ENCODE results near the gene SRRM2.

The SRRM2 gene

DNA sequence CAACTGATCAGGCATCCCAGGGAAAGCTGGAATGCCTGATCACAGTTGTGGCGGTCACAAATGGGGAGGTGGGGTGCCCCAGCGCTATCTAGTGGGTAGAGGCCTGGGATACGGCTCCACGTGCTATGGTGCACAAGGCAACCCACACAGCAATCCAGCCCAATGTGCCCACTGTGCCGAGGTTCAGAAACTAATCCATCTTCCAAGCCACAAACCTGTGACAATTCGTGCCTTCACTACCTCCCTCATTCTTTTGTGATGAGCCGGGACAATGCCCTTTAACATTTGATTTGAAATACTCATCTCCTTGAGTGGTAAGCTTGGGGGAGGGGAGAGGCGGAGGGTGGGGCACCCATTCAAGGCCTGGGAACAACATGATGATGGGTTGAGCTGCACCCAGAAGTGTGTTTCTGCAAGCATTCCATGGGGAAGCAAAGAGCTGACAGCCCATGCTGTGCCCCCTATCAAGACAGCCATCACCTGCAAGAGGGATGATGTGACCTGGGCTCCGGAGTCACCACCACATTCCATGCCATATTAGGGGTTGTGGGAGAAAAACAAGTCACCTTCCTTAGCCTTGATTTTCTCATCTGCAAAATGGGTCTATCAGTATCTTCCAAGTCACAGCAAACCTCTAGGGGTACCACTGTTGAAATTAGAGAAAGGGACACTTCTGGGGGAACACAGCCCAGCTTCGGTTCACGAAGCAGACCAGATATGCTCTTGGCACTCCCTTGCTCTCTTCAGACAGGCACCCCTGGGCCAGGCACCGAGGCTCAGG is 20.9 kb downstream of the SRRM2 start:
- in situ Hi-C loops (cut with MboI; ENCODE audit: low pct_unique_long_range_greater_than_20kb, low sequenced_read_pairs), result no loop called here
- DNase-seq, result no peak

DNA sequence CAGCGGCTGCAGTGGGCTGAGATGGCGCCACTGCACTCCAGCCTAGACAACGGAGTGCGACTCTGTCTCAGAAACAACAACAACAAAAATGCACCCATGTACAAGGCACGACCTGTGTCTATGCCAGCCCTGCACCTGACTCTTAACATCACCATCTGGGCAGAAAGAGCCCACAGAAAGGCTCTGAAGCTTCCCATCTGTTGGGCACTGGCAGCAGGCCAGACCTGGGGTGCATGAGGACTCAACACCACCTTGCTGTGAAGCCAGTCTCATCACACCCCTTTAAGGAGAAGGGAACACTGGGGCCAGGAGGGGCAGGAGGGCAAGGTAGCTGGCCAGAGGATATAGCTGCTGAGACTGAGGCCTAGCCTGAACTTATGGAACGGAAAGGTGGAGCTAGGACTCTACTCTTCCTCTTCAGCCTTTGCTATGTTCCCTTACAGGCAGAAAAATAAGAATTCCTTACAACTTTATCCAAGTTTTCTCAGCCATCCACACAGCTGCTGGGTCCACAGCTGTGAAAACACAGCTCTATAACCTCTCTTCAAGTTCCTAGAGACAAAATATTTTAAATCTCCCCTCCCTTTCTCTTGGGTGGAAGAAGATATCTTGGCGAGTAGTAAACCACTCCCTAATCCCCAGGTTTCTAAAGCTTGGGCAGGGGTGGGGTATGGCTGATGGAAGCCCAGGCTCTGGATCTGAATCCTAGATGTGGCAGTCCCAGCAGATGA is 21.9 kb downstream of the SRRM2 start:
- in situ Hi-C loops (cut with MboI; ENCODE audit: low pct_unique_long_range_greater_than_20kb, low sequenced_read_pairs), result no loop called here

DNA sequence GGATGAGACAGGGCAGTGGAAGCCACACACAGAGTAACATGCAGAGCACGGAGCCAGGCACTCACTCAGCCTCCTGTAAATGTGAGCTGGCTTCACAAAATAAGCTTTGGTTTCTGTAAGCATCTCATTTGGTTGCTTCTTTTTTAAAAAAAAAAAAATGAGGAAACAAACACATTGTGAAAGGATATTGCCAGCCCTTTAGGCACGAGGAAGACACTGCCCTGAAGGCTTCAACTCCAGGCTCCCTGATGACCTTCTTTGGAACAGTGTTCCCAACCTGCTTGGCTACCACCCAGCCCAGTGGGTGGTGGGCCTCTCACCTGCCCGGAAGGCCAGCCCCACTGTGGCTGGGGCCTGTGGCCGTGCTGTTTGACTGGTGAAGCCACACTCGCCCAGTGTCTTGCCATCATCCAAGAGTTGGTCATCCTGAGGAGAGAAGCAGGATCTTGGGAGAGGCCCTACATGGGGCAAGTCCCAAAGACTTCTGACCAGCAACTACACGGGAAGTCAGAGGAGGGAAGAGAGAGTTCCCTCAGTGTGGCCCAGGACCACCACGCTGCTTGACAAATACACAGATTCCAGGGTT is 22.8 kb downstream of the SRRM2 start:
- in situ Hi-C loops (cut with MboI; ENCODE audit: low pct_unique_long_range_greater_than_20kb, low sequenced_read_pairs), result no loop called here

More for the DNA sequence above, 21.9 kb downstream of the SRRM2 start:
- no peak for DNase-seq

DNA sequence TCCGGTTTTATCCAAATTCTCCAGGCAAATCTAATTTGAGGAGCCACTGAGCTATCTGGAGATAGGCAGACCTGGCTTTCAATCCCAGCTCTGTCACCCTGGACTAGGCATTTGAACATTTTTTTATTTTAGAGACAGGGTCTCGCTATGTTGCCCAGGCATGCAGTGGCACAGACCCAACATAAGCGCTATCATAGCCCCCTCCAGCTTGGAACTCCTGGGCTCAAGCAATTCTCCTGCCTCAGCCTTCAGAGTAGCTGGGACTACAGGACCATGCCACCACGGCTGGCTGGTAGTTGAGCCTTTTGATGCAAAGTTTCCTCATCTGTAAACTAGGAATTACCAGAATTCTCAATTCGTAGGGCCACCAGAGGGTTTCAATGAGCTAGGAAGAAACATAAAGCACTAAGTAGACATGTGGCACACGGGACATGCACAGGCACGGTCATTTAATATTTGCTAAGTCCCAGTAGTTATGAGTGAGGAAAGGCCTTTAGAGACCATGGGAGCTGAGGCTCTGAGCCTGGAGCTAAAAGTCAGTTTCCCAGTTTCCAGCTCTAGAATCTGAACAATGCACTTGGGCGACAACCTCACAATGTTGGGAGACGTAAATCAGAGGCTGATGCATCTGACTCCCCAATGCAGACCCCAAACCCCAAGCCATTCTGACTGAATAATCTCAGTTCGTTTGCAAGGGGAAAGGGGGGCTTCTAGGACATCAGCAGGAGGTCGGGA is 23.5 kb downstream of the SRRM2 start:
- in situ Hi-C loops (cut with MboI; ENCODE audit: low pct_unique_long_range_greater_than_20kb, low sequenced_read_pairs), result no loop called here

More for the DNA sequence above, 22.8 kb downstream of the SRRM2 start:
- no peak for DNase-seq

DNA sequence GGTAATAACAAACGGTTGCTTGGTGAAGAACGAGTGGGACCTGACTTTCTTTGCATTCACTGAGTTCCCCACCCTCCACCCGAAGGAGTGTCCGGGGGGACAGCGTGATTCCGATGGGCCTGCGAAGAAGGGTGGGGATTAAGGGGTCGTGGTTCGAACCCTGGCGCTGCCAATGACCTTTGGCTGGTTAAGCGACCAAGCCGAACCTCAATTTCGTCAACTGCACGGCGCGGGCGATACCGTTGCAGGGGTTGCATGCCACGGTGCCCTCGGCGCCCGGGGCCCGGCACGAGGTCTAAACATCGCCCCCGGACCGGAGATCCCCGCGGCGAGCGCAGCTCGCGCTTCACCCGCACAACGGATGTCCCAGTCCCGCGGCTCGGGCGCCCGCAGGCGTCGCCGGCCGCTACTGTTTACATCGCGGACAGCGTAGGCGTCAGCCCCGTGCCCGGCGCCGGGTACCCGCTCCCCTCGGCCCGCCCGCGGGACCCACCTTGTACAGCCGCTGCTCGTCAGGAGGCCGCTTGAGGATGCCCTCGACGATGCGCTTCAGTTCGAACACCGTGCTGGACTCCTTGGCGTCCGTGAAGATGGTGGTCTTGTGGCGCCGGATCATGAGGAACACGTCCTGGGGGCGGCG is 24.2 kb downstream of the SRRM2 start:
- DNase-seq, result no peak
- in situ Hi-C loops (cut with MboI; ENCODE audit: low pct_unique_long_range_greater_than_20kb, low sequenced_read_pairs), result no loop called here

More for the DNA sequence above, 23.5 kb downstream of the SRRM2 start:
- DNase-seq, result no peak

DNA sequence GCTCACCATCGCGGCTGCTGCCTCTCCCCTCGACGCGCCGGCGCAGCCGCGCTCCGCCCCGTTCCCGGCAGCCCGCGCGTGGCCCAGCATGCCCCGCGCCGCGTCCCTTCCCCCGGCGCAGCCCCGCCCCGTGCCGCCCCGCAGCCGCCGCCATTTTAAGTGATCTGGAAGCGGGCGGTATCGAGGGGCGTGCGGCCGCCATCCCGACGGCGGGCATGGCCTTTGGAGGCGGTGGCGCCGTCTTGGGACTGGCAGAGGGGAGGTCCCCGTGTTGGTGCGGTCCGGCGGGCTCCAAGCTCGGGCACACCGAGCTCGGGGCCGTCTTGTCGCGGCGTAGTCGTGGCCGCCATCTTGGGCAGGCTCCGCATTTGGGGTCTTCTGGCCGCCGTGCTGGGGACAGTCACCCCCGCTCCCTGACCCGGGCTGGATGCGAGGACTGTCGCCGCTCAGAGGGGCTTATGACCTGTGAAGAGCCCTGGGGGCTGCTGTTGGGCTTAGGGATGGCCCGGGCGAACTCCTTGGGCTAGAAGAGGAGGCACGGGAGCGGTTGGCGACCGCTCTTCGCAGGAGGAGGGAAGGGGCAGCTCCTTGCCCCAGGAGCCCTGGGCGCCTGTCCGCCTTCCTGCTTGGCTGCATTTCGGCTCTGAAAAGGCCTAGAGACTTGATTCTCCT is 24.9 kb downstream of the SRRM2 start, which contains the start of gene ELOB:
ELOB (minus strand) TSS at position 50 of the 672 bp plus-strand sequence; CDS start at position 9, 41 bp downstream.
- in situ Hi-C loops (cut with MboI; ENCODE audit: low pct_unique_long_range_greater_than_20kb, low sequenced_read_pairs), result no loop called here
- peak; percentile 70 for DNase-seq

DNA sequence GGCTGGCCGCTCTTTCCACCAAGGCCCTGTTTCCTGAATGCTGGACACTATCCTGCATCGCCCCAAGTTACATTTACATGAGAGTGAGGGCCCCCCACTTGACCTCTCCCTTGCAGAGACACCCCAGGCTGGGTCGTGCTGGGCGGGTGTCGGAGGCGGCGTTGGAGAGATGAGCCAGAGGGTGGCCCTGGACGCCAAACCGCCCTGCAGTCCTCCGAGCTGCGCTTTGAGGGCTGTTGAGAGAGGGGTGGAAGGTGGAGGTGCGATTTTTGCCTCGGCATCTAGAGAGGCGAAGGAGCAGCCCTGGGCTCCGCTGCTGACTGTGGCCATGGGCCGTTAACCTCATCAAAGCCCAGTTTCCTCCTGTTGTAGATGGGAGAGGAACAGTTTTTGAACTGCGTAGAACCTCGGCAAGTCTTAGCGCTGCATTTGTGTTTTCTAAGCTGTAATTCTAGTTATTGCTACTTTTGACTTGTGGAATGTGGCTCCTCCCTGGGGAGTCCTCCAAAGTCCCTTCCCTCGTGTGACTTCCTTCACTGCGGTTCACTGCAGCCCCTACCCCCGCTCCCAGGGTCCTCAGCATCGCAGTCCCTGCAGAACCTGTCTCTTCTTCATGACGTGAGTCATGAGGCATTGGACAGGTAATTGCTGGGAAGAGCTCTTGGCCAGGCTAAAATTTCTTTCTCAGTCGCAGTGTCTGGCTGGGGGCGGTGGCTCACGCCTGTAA is 25.6 kb downstream of the SRRM2 start:
- DNase-seq, result no peak
- in situ Hi-C loops (cut with MboI; ENCODE audit: low pct_unique_long_range_greater_than_20kb, low sequenced_read_pairs), result no loop called here

DNA sequence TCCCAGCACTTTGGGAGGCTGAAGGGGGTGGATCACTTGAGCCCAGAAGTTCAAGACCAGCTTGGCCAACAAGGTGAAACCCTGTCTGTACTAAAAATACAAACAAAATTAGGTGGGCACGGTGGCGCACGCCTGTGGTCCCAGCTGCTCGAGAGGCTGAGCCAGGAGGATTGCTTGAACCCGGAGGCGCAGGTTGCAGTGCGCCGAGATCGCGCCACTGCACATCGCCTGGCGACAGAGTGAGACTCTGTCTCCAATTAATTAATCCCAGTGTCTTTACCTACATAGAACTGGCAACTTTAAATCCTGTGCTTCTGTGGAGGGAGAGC is 26.2 kb downstream of the SRRM2 start:
- in situ Hi-C loops (cut with MboI; ENCODE audit: low pct_unique_long_range_greater_than_20kb, low sequenced_read_pairs), result no loop called here
- DNase-seq, result no peak

DNA sequence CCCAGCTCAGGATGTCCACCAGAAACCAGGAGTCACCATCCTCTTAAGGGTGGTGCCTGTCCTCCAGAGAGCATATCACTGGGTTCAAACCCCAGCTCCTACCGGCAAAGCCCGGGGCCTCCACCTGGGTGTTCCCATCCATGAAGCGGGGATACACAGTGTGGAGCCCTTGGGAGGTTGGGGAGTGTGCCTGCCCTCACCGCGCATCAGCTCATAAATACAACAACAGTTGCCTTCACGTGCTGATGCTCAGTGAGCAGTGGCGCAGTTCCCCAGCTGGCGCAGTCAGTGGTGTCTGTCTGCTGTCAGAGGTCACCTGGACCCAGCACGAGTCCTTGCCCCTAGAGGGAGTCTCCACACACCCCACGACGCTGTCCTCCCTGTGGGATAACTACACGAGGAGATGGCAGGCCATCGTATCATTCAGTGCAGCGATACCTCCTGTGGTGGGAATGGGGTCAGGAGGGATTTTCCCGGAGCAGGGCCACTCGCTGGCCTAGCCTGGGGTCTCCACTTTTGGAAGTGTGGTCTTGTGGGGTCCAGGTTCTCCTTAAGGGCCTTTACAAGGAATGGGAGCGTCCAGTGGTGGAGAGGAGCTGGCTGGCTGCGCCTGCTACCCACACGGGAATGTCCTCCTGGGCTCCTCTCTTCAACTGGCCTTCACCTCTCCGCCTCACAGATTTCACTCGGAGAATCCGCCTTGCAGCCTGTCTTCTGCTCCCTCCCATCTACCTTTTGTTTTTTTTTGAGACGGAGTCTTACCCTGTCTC is 26.9 kb downstream of the SRRM2 start:
- in situ Hi-C loops (cut with MboI; ENCODE audit: low pct_unique_long_range_greater_than_20kb, low sequenced_read_pairs), result no loop called here
- DNase-seq, result no peak

DNA sequence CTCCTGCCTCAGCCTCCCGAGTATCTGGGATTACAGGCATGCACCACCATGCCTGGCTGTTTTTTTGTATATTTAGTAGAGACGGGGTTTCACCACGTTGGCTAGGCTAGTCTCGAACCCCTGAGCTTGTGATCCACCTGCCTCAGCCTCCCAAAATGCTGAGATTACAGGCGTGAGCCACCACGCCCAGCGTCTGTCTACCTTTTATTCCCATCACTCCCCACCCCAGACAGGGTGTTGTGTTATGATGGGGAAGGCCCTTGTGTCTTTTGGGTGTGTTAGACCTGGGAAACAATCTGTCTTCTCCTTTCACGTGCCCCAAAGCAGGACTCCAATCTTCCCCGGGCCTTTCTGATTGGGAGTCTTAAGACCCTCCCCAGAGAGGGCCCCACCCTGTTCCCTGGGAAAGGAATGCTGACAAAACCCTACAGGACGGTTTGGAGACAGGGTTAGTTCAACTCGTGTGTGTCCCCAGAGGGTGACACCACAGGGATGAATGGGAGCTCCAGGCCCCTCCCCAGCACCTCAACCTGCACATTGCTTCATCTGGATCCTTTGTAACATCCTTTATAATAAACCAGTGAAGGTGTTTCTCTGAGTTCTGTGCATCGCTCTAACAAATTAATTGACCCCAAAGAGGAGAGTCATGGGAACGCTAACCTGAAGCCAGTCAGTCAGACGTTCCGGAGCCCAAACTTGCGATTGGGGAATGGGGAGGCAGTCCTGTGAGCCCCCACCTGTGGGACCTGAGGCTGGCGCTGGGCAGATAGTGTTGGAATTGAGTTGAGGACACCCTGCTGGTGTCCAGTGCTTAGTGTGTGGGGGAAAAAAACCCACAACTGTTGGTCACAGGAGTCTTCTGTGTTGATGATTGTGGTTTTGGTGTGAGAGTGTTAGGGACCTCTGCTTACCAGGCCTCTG is 27.8 kb downstream of the SRRM2 start:
- in situ Hi-C loops (cut with MboI; ENCODE audit: low pct_unique_long_range_greater_than_20kb, low sequenced_read_pairs), result no loop called here
- no peak for DNase-seq

DNA sequence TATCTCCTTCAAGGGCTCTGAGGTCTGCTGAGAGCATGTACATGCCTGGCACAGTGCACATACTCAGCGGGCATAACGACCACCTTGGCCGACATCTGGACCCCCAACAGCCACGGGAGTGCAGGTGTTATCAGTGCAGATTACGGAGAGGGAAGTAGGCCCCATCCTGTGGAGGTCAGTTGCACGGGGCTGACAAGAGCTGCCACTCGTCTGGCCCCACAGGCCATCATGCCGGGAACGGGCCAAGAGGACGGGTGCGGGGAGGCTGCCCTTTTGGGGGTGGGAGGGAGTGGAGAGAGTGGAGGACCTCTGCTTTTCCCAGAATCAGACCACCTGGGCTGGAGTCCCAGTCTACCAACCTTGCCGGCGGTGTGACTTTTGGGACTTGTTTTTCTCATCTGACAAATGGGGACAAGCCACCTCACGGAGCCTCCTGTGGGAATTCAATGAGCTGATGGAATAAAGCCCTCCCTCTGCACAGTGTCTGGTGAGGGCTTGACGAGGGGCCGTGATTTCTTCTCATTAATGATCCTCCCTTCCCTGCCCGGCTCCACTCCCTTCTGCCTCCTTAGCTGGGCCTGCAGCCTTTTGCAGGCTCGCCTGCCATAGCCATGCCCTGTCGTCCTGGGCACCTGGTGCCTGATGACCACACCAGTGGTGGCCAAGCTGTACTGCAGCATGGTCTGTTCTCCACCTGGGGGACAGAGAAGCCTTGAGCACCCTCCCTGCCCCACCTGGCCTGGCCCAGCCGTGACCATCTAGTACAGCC is 30.3 kb downstream of the SRRM2 start:
- DNase-seq, result no peak
- in situ Hi-C loops (cut with MboI; ENCODE audit: low pct_unique_long_range_greater_than_20kb, low sequenced_read_pairs), result no loop called here

DNA sequence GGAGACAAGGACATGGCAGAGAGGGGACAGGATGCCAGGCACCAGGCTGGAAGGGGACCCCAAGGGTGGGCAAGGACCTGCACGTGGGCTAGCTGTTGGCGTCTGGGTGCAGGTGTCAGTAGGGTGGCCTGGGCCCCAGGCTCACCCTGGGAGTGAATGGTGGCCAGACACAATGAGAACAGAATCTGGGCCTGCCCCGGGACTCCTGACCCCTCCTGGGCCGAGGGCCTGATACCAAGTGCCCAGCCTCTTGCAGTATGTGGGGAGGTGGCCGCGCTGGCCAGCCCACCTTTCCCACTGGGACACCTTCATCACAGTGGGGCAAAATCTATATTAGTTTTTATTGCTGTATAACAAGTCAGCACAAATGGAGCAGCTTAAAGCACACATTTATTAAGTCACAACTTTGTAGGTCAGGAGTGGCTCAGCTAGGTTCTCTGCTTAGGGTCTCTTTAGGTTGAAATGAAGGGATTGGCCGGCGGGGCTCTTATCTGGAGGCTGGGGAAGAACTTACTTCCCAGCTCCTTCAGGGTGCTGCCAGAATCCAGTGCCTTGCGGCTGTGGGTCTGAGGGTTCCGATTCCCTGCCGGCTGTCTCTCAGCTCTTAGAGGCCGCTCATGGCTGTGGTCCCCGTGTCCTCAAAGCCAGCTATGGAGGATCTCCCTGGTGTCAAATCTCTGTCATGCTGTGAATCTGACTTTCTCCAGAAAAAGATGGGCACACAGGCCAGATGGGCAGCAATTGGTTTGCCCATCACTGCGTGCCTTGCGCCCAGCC is 31.3 kb downstream of the SRRM2 start:
- in situ Hi-C loops (cut with MboI; ENCODE audit: low pct_unique_long_range_greater_than_20kb, low sequenced_read_pairs), result no loop called here
- DNase-seq, result no peak

DNA sequence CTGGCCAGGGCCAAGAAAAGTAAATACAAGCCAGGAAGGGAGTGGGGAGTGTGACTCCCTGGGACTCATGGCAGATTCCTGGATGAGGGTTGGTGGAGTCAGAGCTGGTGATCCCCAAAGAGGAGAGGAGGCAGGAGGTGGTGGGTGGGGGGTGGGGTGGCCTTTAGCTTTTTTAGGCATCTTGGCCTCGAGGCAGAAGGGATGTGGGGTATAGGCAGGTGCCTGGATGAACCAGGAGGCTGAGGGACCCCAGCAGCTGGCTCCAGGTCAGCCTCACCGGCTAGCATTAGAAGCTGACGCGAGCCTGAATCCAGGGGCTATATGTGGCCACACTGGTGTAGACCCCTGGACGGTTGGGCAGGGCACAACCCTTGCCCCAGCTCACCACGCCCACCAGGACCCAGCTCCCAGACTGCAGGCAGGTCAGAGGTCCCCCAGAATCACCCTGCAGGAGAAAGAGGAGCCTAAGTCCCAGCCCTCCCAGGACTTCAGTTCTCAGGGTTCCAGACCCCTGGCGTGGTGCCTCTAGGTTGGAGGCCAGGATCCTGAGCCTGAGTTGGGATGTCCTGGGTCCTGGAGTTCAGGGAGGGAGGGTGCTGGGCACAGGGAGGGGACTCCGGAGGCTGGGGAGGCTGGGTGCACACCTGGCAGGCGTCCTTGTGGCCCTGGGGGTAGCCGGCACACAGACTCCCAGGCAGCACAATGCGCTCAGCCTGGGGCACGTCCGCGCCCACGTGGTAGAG is 32.1 kb downstream of the SRRM2 start:
- DNase-seq, result no peak
- in situ Hi-C loops (cut with MboI; ENCODE audit: low pct_unique_long_range_greater_than_20kb, low sequenced_read_pairs), result no loop called here

All from KBM-7 (cell line).